Stimulated activated effector memory CD8-positive, alpha-beta T cell treated with anti-CD3 and anti-CD28 coated beads, Interleukin-12 subunit alpha, Interleukin-12 subunit beta, amount 100 ng/mL, for 72 hours (primary cell): ENCODE measurements around the gene LMTK2.
A peak's percentile ranks its signal among the peaks of the same experiment; 100 is the strongest.

Experiments
- ATAC-seq: fragments of 150-1000 bp; cut with Tn5 transposase; 2 replicates; pipeline ENCODE4 v1.10.0; 2021
- DNase-seq, 2 donors: peaks; one replicate each; pipeline ENCODE4 v3.0.0; 2021 to 2022; ENCODE audit warnings: low spot score in 2 of 2
- H3K27ac Mint-ChIP-seq: one replicate; pipeline ENCODE4 v1.8.0; 2022; ENCODE audit warnings: mild to moderate bottlenecking, mixed read lengths
- H3K36me3 Mint-ChIP-seq: one replicate; pipeline ENCODE4 v1.8.0; 2022; ENCODE audit warnings: mild to moderate bottlenecking, mixed read lengths
- H3K4me1 Mint-ChIP-seq: one replicate; pipeline ENCODE4 v1.8.0; 2022; ENCODE audit warnings: mixed read lengths
- H3K4me3 Mint-ChIP-seq: one replicate; pipeline ENCODE4 v1.8.0; 2022; ENCODE audit warnings: mild to moderate bottlenecking, mixed read lengths
- H3K9me3 Mint-ChIP-seq: one replicate; pipeline ENCODE4 v1.8.0; 2022; ENCODE audit warnings: mixed read lengths

Gene LMTK2

DNA sequence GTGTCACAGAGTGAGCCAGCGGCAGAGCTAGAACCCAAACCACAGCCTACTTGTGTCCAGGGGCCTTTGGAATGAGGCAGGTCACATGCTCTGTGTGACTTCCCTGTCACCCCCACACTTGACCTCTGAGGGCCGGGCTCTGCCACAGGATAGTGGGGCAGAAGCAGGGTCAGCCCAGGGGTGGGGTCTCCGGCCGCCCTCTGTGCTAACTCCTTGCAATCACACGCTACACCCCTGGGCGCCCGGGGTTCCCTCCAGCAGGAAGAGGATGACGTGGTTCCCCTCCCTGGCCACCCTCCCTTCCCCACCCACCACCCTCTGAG, 125.6 kb downstream of the LMTK2 start:
- H3K36me3 Mint-ChIP-seq, result peaks cover 23% of the 10 kb centered on the region
- ATAC-seq (no peak), DNase-seq (no peak)
- no peaks in the 10 kb centered on the region for H3K9me3 Mint-ChIP-seq
- H3K4me1 Mint-ChIP-seq, result no peaks in the 10 kb centered on the region
- no peak overlapping the region for H3K27ac Mint-ChIP-seq
- no peak overlapping the region for H3K4me3 Mint-ChIP-seq

DNA sequence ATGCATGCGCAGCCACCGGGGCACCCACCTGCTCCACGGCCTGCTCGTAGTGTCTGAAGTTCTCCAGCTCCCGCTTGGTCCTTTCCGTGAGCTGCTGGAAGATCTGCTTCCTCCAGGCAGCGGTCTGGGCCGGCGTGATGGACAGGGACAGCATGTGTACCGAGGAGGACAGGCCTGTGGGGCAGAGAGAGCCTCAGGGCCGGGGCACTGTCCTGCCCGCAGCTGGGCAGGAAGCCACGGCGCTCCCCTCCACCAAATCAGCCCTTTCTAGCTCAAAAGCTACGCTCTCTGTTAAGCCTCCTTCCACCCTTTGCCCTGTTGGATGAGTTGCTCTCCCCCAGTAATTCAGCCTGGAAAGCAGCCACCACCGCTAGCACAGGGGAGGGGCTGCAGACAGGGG, 126.1 kb downstream of the LMTK2 start:
- no peak for DNase-seq
- Mint-ChIP-seq H3K9me3 (no peaks in the 10 kb centered on the region), H3K36me3 (peaks cover 25% of the 10 kb centered on the region), H3K27ac (no peak overlapping the region), H3K4me1 (no peaks in the 10 kb centered on the region), H3K4me3 (no peak overlapping the region)
- ATAC-seq, result no peak

DNA sequence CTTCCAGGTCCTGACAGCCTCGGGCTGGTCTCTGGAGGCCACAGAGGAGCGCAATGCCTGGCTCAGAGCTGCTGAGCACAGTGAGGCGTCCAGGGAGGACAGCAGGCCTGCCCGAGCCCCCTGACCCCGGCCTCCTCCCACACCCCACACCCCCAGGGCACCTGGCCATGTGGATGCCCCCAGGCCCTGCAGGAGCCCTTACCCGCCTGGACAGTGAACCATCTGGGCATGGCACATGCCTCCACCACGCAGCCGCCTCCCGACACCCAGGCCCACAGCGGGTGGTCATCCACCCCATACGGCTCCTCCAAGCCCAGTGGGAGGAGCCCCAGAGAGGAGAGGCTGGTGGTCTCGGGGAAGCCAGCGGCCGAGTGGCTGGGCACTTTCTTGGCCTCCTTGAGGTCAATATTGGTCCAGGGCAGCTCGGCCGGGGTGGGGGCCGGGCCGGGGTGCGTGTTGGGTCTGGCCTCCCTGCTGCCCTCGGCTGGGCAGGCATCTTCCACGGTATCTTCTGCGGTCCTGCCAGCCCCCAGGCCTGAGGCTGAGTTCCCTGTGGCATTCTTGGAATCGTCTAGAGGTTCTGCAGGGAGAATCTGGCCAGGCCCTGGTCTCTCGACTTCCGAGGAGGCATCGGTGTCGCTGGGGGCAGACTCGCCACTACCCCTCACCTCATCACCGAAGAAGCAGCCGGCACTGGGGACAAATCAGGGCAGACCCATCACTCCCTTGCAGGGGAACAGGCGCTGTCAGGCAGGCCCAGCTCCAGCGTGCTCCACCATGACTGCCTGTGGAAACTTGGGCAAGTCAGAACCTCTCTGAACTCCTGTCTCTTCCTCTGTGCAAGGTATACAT, 126.8 kb downstream of the LMTK2 start:
- Mint-ChIP-seq H3K4me1 (no peaks in the 10 kb centered on the region), H3K36me3 (peaks cover 29% of the 10 kb centered on the region), H3K9me3 (no peaks in the 10 kb centered on the region), H3K27ac (no peak overlapping the region), H3K4me3 (no peak overlapping the region)
- ATAC-seq, result no peak
- DNase-seq, result no peak

DNA sequence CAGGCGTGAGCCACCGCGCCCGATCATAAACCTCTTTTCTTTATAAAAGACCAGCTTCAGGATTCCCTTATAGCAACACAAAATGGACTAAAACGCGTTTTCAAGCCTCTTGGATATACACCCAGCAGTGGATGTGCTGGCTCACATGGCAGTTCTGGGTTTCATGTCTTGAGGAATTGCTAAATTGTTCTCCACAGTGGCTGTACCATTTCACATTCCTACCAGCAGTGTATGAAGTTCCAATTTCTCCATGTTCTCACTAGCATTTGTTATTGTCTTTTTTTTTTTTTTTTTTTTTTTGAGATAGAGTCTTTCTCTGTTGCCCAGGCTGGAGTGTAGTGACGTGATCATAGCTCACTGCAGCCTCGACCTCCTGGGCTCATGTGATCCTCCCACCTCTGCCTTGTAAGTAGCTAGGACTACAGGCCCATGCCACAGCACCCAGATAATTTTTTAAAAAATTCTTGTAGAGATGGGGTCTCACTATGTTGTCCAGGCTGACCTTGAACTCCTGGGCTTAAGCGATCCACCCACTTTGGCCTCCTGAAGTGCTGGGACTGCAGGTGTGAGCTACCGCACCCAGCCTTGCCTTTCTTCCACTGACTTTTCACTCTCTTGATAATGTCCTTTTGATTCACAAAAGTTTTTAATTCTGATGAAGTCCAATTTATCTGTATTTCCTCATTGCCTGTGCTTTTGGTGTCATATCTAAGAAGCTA, 127.9 kb downstream of the LMTK2 start:
- Mint-ChIP-seq H3K27ac (no peak overlapping the region), H3K4me1 (no peaks in the 10 kb centered on the region), H3K36me3 (peaks cover 38% of the 10 kb centered on the region), H3K9me3 (no peaks in the 10 kb centered on the region), H3K4me3 (no peak overlapping the region)
- no peak for DNase-seq
- ATAC-seq, result no peak

DNA sequence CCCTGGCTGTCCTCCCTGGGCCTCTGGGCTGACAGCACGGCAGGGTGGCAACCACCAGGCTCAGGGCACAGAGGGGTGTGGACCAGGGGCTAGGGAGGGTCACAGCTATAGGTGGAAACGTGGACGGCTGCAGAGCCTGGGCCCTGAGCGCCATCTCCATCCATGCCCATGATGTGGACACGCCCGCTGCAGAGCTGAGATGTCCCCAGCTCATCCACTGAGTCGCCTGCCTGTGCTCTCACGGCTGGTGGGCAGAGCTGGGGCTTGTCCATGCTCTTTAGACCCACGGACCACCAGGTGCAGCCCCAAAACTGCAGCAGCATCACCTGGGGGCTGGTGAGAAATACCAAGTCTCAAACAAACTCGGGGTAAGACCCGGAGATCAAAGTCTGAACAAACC, 129.2 kb downstream of the LMTK2 start:
- no peaks in the 10 kb centered on the region for H3K4me1 Mint-ChIP-seq
- ATAC-seq (no peak), DNase-seq (no peak)
- H3K36me3 Mint-ChIP-seq, result peaks cover 45% of the 10 kb centered on the region
- H3K4me3 Mint-ChIP-seq, result no peak overlapping the region
- H3K9me3 Mint-ChIP-seq, result no peaks in the 10 kb centered on the region
- H3K27ac Mint-ChIP-seq, result no peak overlapping the region

DNA sequence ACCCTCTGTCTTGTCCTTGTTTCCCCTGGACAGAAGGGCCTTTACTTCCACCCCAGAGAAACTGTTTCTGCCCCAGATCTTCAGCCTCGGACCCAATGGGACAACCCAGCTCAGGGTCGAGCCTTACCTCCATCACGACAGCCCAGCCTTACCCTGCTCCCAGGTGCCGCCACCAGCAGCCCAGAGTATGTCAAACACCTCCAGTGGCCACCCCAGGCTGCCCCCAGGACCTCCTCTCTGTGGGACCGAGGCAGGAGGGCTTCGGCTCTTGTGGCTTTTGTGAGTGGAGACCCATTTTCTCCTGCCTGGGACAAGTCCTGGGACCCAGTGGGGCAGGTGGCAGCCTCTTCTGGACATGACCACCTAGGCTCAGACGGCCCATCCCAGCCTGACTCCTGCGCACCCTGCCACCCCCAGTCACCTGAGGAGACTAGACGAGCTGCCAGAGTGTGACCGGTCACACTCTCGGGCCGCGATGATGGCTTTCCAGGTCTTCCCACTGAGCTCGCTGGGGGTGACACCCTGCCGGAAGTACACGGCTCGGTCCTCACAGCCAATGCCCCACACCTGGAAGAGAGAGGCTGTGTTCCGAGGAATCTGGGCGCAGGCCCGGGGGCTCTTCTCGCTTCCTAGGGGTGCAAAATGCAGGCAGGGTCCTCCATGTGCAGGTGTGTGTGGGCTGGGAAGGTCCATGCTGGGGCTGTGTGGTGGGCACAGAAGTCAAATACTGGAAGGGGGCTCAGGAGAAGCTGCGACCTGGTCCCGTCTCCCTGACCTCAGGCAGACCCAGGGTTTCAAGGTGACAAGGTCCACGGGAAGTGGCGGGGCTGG, 129.9 kb downstream of the LMTK2 start:
- ATAC-seq, result no peak
- Mint-ChIP-seq H3K4me3 (no peak overlapping the region), H3K36me3 (peaks cover 52% of the 10 kb centered on the region), H3K27ac (no peak overlapping the region), H3K9me3 (no peaks in the 10 kb centered on the region), H3K4me1 (no peaks in the 10 kb centered on the region)
- DNase-seq, result no peak

DNA sequence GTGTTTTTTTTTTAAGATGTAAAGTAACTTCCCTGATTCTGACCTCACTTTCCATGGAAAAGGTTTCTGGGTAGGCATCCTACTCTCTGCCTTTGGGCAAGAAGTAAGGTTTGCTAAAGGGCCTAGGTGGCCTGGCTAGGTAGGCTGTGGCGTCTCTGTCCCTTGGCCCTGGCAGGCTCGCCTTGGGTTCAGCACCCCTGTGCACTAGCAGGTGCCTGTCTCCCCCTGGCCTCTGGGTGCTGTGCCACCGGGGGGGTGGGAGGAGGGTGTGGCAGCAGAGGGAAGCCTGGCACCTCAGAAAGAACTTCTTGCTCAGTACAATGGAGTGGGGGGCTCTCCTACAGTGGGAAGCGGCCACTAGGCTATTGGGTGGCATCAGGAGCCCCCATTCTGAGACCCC, 131.4 kb downstream of the LMTK2 start:
- H3K27ac Mint-ChIP-seq, result no peak overlapping the region
- no peak overlapping the region for H3K4me3 Mint-ChIP-seq
- no peak for DNase-seq
- peaks cover 54% of the 10 kb centered on the region for H3K36me3 Mint-ChIP-seq
- no peak for ATAC-seq
- H3K4me1 Mint-ChIP-seq, result no peaks in the 10 kb centered on the region
- H3K9me3 Mint-ChIP-seq, result no peaks in the 10 kb centered on the region

DNA sequence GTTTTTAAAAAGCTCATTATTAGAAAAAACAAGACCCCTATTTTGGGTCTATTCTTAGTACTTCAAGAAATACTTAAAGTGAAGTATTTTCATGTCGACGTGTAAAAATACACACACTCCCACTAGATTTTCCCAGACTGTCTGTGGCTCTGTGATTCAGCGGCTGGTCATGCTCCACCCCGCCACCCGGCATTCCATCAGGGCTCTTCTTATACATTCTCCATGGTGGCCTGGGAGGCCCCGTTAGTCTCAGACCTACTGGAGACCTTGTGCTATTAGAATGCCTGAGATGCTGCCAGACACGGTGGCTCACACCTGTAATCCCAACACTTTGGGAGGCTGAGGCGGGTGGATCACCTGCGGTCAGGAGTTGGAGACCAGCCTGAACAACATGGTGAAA, 132.3 kb downstream of the LMTK2 start:
- DNase-seq, result no peak
- H3K27ac Mint-ChIP-seq, result no peak overlapping the region
- peaks cover 54% of the 10 kb centered on the region for H3K36me3 Mint-ChIP-seq
- no peaks in the 10 kb centered on the region for H3K9me3 Mint-ChIP-seq
- H3K4me3 Mint-ChIP-seq, result no peak overlapping the region
- H3K4me1 Mint-ChIP-seq, result no peaks in the 10 kb centered on the region
- no peak for ATAC-seq

DNA sequence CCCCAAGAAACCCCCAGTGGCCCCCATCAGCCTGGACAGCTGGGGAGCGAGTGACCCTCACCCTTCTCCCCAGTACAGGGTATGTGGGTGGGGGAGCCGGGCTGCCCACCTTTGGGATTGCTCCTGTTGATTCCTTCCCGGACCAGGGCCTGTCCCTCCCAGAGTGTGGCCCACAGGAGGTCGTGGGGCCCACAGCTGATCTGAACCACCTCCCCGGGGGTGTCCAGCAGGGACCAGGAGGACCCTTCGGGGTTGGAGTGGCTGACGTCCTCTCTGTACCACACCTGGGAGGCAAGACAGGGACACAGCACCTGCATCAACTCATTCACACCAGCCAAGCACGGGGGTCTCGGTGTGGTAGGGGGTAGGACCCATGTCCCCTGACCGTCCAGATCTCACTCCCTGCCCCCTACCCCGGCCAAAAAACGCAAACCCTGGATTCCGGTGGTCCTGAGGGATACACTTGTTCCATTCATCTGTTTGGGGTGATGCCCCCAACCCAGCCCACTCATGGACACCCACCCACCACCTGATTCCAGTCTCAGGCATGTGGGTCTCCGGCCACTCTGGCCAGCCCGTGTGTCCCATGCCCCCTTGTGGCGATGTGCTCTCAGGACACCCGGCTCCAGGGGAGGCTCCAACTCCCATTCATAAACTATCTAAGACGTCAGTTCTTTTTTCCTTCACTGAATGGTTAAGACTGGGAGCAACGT, 134.5 kb downstream of the LMTK2 start:
- no peak for DNase-seq
- H3K36me3 Mint-ChIP-seq, result peaks cover 54% of the 10 kb centered on the region
- H3K9me3 Mint-ChIP-seq, result no peaks in the 10 kb centered on the region
- peak overlapping the region; percentile 61 for H3K27ac Mint-ChIP-seq
- H3K4me3 Mint-ChIP-seq, result no peak overlapping the region
- no peak for ATAC-seq
- peaks cover 6% of the 10 kb centered on the region for H3K4me1 Mint-ChIP-seq

DNA sequence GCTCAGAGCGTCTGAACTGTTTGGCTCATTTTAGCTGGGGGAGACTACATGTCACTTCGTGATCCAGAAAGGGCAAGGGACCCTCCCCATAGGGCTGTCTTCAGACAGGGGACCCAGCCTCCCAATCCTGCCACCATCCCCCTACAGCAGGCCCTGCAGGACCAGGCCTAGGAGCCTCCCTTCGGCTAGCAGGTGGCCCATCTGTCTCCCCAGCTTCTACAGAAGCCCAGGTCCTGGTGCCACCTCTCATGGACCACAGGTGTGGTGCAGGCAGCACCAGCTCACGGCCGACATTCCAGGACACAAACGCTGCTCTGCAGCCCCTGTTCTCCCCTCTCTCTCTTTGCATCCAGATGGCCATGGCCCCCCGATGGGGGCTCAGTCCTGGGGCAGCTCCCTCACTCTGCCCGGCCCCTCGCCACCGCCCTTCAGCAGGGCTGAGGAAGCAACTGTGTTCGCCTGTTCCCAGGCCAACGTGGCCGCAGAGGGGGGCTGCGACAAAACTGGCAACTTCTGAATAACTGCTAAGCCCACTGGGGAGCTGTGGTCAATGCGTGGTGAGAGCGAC, 135.1 kb downstream of the LMTK2 start:
- H3K36me3 Mint-ChIP-seq, result peaks cover 54% of the 10 kb centered on the region
- H3K4me1 Mint-ChIP-seq, result peaks cover 6% of the 10 kb centered on the region
- no peak for DNase-seq
- ATAC-seq, result no peak
- no peaks in the 10 kb centered on the region for H3K9me3 Mint-ChIP-seq
- H3K4me3 Mint-ChIP-seq, result no peak overlapping the region
- peak overlapping the region; percentile 61 for H3K27ac Mint-ChIP-seq

DNA sequence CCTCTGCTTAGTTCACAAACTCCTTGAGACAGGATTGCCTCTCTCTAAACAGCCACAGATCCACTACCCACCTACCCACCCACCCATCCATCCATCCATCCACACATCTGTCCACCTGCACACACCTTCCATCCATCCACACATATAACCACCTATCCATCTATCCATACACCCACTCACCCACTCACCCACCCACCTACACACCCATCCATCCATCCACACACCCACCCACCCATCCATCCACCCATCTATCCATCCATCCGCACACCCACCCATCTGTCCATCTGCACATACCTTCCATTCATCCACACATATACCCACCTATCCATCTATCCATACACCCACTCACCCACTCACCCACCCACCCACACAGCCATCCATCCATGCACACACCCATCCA, 135.7 kb downstream of the LMTK2 start:
- Mint-ChIP-seq H3K27ac (no peak overlapping the region), H3K9me3 (no peaks in the 10 kb centered on the region), H3K4me3 (no peak overlapping the region), H3K4me1 (peaks cover 6% of the 10 kb centered on the region), H3K36me3 (peaks cover 50% of the 10 kb centered on the region)
- ATAC-seq, result no peak
- DNase-seq, result no peak

DNA sequence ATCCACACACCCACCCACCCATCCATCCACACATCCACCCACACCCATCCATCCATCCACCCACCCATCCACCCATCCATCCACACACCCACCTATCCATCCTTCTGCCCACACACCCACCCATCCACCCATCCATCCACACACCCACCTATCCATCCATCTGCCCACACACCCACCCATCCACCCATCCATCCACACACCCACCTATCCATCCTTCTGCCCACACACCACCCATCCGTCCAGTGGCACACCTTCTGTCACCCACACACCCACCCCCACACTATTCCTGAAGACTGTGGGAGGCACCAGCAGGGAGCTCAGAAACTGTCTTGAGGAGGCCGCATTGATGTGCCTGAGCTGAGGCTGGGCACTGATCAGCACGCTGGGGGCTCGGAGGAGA, 136.3 kb downstream of the LMTK2 start:
- Mint-ChIP-seq H3K27ac (no peak overlapping the region), H3K9me3 (no peaks in the 10 kb centered on the region), H3K4me3 (no peak overlapping the region), H3K36me3 (peaks cover 52% of the 10 kb centered on the region), H3K4me1 (peaks cover 7% of the 10 kb centered on the region)
- ATAC-seq (no peak), DNase-seq (no peak)

DNA sequence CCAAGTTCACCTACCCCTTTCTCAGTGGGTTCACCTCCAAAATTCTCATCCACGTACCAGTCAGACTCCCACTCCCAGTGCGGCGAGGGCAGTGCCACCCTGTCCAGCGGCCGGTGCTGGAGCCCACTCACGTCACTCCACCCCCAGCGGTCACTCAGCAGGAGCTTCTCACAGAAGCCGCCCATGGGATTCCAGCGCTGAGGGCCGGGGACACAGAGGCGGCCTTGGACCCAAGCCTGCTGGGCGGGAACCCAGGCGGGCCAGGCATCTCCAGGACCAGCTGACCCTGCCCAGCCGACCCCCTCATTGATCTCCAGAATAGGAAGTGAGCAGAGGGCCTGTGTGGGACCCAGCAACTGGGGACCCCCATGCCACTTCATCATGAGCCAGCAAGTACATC, 138.2 kb downstream of the LMTK2 start:
- ATAC-seq (no peak), DNase-seq (no peak)
- H3K4me3 Mint-ChIP-seq, result no peak overlapping the region
- H3K36me3 Mint-ChIP-seq, result peaks cover 49% of the 10 kb centered on the region
- H3K4me1 Mint-ChIP-seq, result peaks cover 18% of the 10 kb centered on the region
- H3K27ac Mint-ChIP-seq, result no peak overlapping the region
- no peaks in the 10 kb centered on the region for H3K9me3 Mint-ChIP-seq

DNA sequence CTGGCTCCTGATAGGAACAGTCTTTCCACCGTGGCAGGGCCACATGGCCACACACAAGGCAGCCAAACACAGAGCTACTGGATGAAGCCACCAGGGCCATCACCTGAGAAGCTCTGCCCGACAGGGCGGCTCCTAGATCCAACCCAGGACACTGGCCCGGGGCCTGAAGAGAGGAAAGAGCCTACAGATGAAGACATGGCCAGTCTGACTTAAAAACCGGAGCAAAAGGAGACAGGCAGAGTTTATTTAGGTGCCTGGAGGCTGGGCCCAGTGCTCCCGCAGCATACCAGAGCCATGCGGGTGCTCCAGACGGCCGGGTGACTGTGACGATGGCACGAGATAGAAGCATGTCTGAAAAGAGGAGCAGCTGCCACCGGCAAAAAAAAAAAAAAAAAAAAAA, 141.5 kb downstream of the LMTK2 start:
- Mint-ChIP-seq H3K4me1 (peaks cover 41% of the 10 kb centered on the region), H3K27ac (peak overlapping the region; percentile 81), H3K9me3 (no peaks in the 10 kb centered on the region), H3K36me3 (peaks cover 29% of the 10 kb centered on the region), H3K4me3 (no peak overlapping the region)
- DNase-seq, result no peak
- ATAC-seq, result no peak

DNA sequence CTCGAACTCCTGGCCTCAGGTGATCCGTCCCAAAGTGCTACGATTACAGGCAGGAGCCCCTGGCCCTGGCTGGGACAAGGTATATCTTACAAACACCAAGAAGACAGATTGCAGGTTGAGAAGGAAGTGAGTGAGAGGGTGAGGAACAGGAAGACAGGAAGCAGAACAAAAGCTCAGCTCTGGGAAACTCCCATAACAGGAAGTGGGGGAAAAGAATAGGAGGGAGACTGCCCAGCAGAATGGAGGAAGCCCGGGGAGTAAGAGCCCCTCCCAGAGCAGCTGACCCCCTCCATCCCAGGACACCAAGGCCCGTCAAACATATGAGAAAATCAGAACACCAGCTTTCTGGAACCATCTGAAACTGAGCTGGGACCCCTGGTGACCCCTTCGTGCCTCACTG, 142.4 kb downstream of the LMTK2 start:
- peaks cover 28% of the 10 kb centered on the region for H3K36me3 Mint-ChIP-seq
- peak overlapping the region; percentile 38 for H3K4me3 Mint-ChIP-seq
- no peak for ATAC-seq
- H3K4me1 Mint-ChIP-seq, result peaks cover 46% of the 10 kb centered on the region
- DNase-seq, result no peak
- H3K9me3 Mint-ChIP-seq, result no peaks in the 10 kb centered on the region
- H3K27ac Mint-ChIP-seq, result peak overlapping the region; percentile 92
